ENCODE results near the gene RUNX1.

DNA sequence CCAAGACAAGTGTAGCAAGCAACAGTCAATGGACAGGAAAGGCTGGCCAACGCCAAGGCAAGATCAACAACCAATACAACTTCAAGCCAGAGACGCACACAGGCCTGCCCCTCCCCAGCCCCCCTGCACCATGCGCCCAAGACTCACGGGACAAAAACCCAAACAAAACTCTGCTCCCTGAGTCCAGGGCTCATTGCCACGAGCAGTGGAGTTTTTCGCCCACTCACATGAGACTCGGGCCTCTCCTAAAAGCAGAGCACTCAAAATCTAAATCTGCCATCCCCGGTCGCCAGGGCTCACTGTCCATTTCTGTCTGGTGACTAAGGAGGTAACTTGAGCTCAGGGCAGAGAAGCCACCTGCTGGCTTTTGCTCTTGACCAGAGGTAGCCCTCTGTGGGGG lies 205.5 kb downstream of the RUNX1 start:
- TF ChIP-seq GATA2 (IDR thresholded peaks at IDR 0.05; ENCODE audit: low read depth, low read length) (no peak), GATA3 (IDR thresholded peaks at IDR 0.05; ENCODE audit: low read depth, low read length) (no peak)
